ENCODE results near the gene FIG4. TPM values are rescaled to one million over a fixed set of nuclear protein-coding genes. Genes with fewer than 3 reads are reported as not detected.
"Not testable (repeated sequence)": the region's sequence is repeated elsewhere in the genome, so short reads cannot be mapped to it uniquely, and the experiment has no call there.

Gene FIG4
- total RNA-seq, 1 donor from 2014 or later = 14.7 TPM

- Histone ChIP-seq H3K4me3 (ENCODE audit: low read depth, low read length) (no peak overlapping the region), H3K36me3 (ENCODE audit: control insufficient read depth, insufficient read depth, low read length) (no peaks in the 10 kb centered on the region), H3K27me3 (ENCODE audit: control insufficient read depth, insufficient read depth, low read length) (no peaks in the 10 kb centered on the region)
- no peak for TF ChIP-seq CTCF (IDR thresholded peaks at IDR 0.05; ENCODE audit: insufficient read depth, low read length, severe bottlenecking)
- FAIRE-seq (no peak), DNase-seq (ENCODE audit: low read depth) (no peak)
These were observed 26.9 kb downstream of the FIG4 start for GRCh38 chr6:109717971-109718370.

GRCh38 chr6:109718991-109719390 is 27.9 kb downstream of the FIG4 start:
- H3K36me3 ChIP-seq (ENCODE audit: control insufficient read depth, insufficient read depth, low read length) = no peaks in the 10 kb centered on the region
- DNase-seq (ENCODE audit: low read depth) (peak; percentile 62), FAIRE-seq (no peak)
- no peaks in the 10 kb centered on the region for H3K27me3 ChIP-seq (ENCODE audit: control insufficient read depth, insufficient read depth, low read length)
- no peak for TF ChIP-seq CTCF (IDR thresholded peaks at IDR 0.05; ENCODE audit: insufficient read depth, low read length, severe bottlenecking)
- H3K4me3 ChIP-seq (ENCODE audit: low read depth, low read length) = no peak overlapping the region

- DNase-seq (ENCODE audit: low read depth) (no peak), FAIRE-seq (no peak)
- Histone ChIP-seq H3K36me3 (ENCODE audit: control insufficient read depth, insufficient read depth, low read length) (no peaks in the 10 kb centered on the region), H3K4me3 (ENCODE audit: low read depth, low read length) (no peak overlapping the region), H3K27me3 (ENCODE audit: control insufficient read depth, insufficient read depth, low read length) (no peaks in the 10 kb centered on the region)
- TF ChIP-seq CTCF (IDR thresholded peaks at IDR 0.05; ENCODE audit: insufficient read depth, low read length, severe bottlenecking) = no peak
These were observed 29.2 kb downstream of the FIG4 start for GRCh38 chr6:109720311-109720710.

DNA sequence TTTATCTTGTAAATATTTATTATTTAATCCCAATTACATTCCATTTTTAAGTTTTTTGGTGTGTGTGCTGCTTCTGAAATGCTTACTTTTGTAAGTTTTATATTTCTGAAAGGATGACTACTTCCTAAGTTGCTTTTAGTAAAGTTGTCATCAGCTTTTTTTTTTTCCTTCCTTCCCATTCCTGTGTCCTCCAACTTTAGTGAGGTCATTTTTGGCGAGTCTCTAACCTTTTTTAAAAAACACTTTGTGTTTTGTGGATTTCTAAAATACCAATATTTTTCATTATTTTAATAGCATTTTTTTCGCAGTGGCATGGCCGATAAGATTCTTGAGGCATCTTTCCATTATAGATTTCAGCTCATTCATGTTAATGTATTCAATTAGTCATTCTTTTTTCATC is 30.9 kb downstream of the FIG4 start:
- no peak overlapping the region for H3K4me3 ChIP-seq (ENCODE audit: low read depth, low read length)
- H3K36me3 ChIP-seq (ENCODE audit: control insufficient read depth, insufficient read depth, low read length) = no peaks in the 10 kb centered on the region
- FAIRE-seq (no peak), DNase-seq (ENCODE audit: low read depth) (no peak)
- no peak for TF ChIP-seq CTCF (IDR thresholded peaks at IDR 0.05; ENCODE audit: insufficient read depth, low read length, severe bottlenecking)
- no peaks in the 10 kb centered on the region for H3K27me3 ChIP-seq (ENCODE audit: control insufficient read depth, insufficient read depth, low read length)

DNA sequence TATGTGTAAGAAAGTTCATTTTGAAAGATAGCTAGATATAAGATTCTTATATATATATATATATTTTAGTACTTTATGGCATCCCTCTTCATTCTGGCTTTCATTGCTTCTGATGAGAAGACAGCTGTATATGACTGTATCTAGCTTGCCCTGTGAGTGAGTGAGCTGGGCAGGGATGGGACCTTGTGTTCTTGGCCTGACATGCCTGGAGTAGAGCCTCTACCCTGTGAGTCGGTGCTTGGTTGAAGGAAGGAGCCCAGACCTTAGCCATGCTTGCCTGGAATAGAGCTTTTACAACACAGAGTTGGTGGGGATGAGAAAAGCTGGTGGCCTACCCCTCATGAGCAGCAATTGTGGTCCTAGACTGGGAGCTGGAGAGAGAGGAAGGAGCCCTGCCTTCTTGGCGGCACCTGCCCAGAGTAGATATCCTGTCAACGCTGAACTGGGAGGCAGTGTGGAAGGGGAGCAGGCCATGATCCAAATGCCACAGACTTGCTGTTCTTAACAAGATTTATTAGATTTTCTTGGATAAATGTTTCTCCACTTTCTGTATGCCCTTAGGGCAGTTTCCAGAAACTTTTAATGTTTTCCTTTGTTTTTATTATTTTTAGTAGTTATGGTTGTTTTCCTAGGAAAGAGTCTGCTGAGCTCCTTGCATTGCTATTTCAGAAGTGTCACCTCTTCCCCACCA is 31.6 kb downstream of the FIG4 start:
- FAIRE-seq = no peak
- Histone ChIP-seq H3K27me3 (ENCODE audit: control insufficient read depth, insufficient read depth, low read length) (no peaks in the 10 kb centered on the region), H3K4me3 (ENCODE audit: low read depth, low read length) (no peak overlapping the region), H3K36me3 (ENCODE audit: control insufficient read depth, insufficient read depth, low read length) (no peaks in the 10 kb centered on the region)
- no peak for TF ChIP-seq CTCF (IDR thresholded peaks at IDR 0.05; ENCODE audit: insufficient read depth, low read length, severe bottlenecking)
- DNase-seq (ENCODE audit: low read depth) = peak; percentile 29

- not testable (repeated sequence) for H3K27me3 ChIP-seq (ENCODE audit: control insufficient read depth, insufficient read depth, low read length); H3K36me3 ChIP-seq (ENCODE audit: control insufficient read depth, insufficient read depth, low read length); DNase-seq (ENCODE audit: low read depth); H3K4me3 ChIP-seq (ENCODE audit: low read depth, low read length); FAIRE-seq
These were observed 34.2 kb downstream of the FIG4 start for GRCh38 chr6:109725250-109725649.

All from bronchial epithelial cell (primary cell).